Activated B cell treated with CpG ODN at 0.5 μM for 24 hours (primary cell): ENCODE data around the gene C3orf52. TPM values are rescaled to one million over a fixed set of nuclear protein-coding genes. Genes with fewer than 3 reads are reported as not detected.
A peak's percentile ranks its signal among the peaks of the same experiment; 100 is the strongest.

Experiments
- ATAC-seq: fragments of 200-7000 bp; cut with Tn5 transposase; one replicate; pipeline ENCODE4 v1.10.0; 2021; ENCODE audit warnings: low read depth, mild to moderate bottlenecking, moderate library complexity
- CTCF ChIA-PET: fragments of 350-600 bp; sonication (Branson Sonifier 250); formaldehyde crosslinking; loops from one replicate; lab custom pipeline; 2021; ENCODE audit warnings: antibody characterized with exemption; lab: Charles Lee
- POLR2A ChIA-PET: fragments of 350-600 bp; sonication (Branson Sonifier 250); formaldehyde crosslinking; loops from one replicate; lab custom pipeline; 2021; ENCODE audit warnings: antibody characterized with exemption; lab: Charles Lee
- DNase-seq: peaks from one replicate; pipeline ENCODE4 v3.0.0; 2022
- H3K27ac Mint-ChIP-seq: one replicate; pipeline ENCODE4 v1.8.0; 2020; ENCODE audit warnings: mixed read lengths
- H3K27me3 Mint-ChIP-seq: one replicate; pipeline ENCODE4 v1.8.0; 2021; ENCODE audit warnings: mixed read lengths
- H3K36me3 Mint-ChIP-seq: one replicate; pipeline ENCODE4 v1.8.0; 2021; ENCODE audit warnings: low read depth, mixed read lengths
- H3K4me1 Mint-ChIP-seq: one replicate; pipeline ENCODE4 v1.8.0; 2021; ENCODE audit warnings: mixed read lengths
- H3K4me3 Mint-ChIP-seq: one replicate; pipeline ENCODE4 v1.8.0; 2020; ENCODE audit warnings: mild to moderate bottlenecking, mixed read lengths
- H3K9me3 Mint-ChIP-seq: one replicate; pipeline ENCODE4 v1.8.0; 2020; ENCODE audit warnings: mixed read lengths
- intact Hi-C: fragments of 100-400 bp; cut with micrococcal nuclease; formaldehyde crosslinking; loops from one replicate; pipeline ENCODE4 v1.15.1; 2024
- total RNA-seq: library from RNA; stranded (reverse); gene quantifications from 2 replicates; pipeline ENCODE4 v1.2.3, GENCODE V29; 2022
- TF ChIP-seq, protein P1 (sequence below): fragments of 200-600 bp; IDR thresholded peaks from one replicate; pipeline ENCODE4 v1.8.0; 2022; ENCODE audit warnings: antibody characterized with exemption, mild to moderate bottlenecking

C3orf52 gene
- total RNA-seq, 1 donor from 2014 or later = 1.4 TPM

GRCh38 chr3:112133626-112134334, 47.6 kb downstream of the C3orf52 start:
- no peaks in the 10 kb centered on the region for H3K27me3 Mint-ChIP-seq

DNA sequence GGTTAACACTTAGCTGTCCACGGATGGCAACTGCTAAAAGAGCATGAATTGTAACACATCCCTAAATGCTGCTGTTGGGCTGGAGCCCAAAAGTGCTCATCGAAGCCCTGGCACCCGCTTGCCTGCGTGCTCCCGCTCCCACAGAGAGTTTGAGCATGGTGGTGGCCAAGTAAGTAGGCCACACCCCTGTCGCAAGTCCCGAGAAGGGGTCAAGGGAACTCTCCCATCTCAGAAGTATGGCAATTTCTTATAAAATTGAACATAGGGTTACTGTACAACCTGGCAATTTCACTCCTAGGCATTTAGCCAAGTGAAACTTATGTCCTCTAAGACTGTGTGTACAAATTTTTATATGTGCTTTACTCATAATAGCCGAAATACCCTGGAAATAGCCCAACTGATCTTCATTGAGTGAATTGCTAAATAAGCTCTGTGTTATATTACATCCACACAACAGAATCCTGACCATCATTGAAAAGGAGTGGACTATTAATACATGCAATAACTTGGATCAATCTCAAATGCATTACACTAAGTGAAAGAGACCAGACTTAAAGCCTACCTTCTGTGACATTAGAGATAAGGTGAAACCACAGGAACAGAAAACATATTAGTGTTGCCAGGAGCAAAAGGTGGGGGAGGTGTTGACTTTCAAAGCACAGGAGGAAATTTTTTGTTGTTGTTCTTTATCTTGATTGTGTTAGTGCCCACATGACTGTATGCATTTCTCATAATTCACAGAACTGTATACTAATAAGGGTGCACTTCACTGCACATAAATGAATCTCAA, 48.3 kb downstream of the C3orf52 start:
- Mint-ChIP-seq H3K36me3 (peaks cover 2% of the 10 kb centered on the region), H3K4me3 (peak overlapping the region; percentile 32), H3K4me1 (peaks cover 83% of the 10 kb centered on the region), H3K9me3 (no peaks in the 10 kb centered on the region), H3K27ac (peak overlapping the region; percentile 96), H3K27me3 (no peaks in the 10 kb centered on the region)
- no peak for ATAC-seq
- ChIA-PET CTCF (interaction anchor here (1.7 kb wide), 1 partner anchor 23 kb away, joined by 9 read pairs; no protein-coding TSS in a partner anchor), POLR2A (interaction anchor here (1.6 to 2.6 kb wide), 4 partner anchors 11 to 199 kb away, joined by 7 to 22 read pairs (median 11); no protein-coding TSS in a partner anchor)
- no peak for DNase-seq
- intact Hi-C loops = loop anchor here (5.0 kb wide), 2 partner anchors 543 to 843 kb away; partner anchors contain the start of gene CD200R1
- TF ChIP-seq, protein P1, sequence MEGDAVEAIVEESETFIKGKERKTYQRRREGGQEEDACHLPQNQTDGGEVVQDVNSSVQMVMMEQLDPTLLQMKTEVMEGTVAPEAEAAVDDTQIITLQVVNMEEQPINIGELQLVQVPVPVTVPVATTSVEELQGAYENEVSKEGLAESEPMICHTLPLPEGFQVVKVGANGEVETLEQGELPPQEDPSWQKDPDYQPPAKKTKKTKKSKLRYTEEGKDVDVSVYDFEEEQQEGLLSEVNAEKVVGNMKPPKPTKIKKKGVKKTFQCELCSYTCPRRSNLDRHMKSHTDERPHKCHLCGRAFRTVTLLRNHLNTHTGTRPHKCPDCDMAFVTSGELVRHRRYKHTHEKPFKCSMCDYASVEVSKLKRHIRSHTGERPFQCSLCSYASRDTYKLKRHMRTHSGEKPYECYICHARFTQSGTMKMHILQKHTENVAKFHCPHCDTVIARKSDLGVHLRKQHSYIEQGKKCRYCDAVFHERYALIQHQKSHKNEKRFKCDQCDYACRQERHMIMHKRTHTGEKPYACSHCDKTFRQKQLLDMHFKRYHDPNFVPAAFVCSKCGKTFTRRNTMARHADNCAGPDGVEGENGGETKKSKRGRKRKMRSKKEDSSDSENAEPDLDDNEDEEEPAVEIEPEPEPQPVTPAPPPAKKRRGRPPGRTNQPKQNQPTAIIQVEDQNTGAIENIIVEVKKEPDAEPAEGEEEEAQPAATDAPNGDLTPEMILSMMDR = no peak

More at GRCh38 chr3:112133626-112134334, 47.6 kb downstream of the C3orf52 start:
- ChIA-PET CTCF (interaction anchor here (0.8 to 1.7 kb wide), 3 partner anchors 19 to 230 kb away, joined by 3 to 9 read pairs (median 5); no protein-coding TSS in a partner anchor), POLR2A (interaction anchor here (0.7 to 2.6 kb wide), 8 partner anchors 16 to 365 kb away, joined by 3 to 22 read pairs (median 5); no protein-coding TSS in a partner anchor)
- H3K4me1 Mint-ChIP-seq = peaks cover 90% of the 10 kb centered on the region
- intact Hi-C loops = loop anchor here (1.0 kb wide), 1 partner anchor 21 kb away; no protein-coding TSS in a partner anchor
- peak overlapping the region; percentile 96 for H3K27ac Mint-ChIP-seq
- peak overlapping the region; percentile 91 for H3K4me3 Mint-ChIP-seq
- ATAC-seq (no peak), DNase-seq (no peak)
- H3K9me3 Mint-ChIP-seq = no peaks in the 10 kb centered on the region
- peaks cover 4% of the 10 kb centered on the region for H3K36me3 Mint-ChIP-seq
- TF ChIP-seq, protein P1 = no peak

GRCh38 chr3:112136046-112136445, 49.9 kb downstream of the C3orf52 start:
- CTCF ChIA-PET = interaction anchor here (0.7 to 6.0 kb wide), 10 partner anchors 8 to 403 kb away, joined by 3 to 64 read pairs (median 5); partner anchors contain the start of gene SLC9C1
- H3K36me3 Mint-ChIP-seq = peaks cover 2% of the 10 kb centered on the region
- TF ChIP-seq, protein P1 = no peak
- POLR2A ChIA-PET = interaction anchor here (1.5 to 2.5 kb wide), 5 partner anchors 13 to 197 kb away, joined by 3 to 25 read pairs (median 6); partner anchors contain the start of gene CD200
- no peak for ATAC-seq
- H3K4me3 Mint-ChIP-seq = peak overlapping the region; percentile 29
- H3K4me1 Mint-ChIP-seq = peaks cover 69% of the 10 kb centered on the region
- peak overlapping the region; percentile 72 for H3K27ac Mint-ChIP-seq
- no peaks in the 10 kb centered on the region for H3K9me3 Mint-ChIP-seq
- intact Hi-C loops = loop anchor here (5.0 kb wide), 2 partner anchors 541 to 841 kb away; partner anchors contain the start of gene CD200R1
- no peak for DNase-seq
- no peaks in the 10 kb centered on the region for H3K27me3 Mint-ChIP-seq

DNA sequence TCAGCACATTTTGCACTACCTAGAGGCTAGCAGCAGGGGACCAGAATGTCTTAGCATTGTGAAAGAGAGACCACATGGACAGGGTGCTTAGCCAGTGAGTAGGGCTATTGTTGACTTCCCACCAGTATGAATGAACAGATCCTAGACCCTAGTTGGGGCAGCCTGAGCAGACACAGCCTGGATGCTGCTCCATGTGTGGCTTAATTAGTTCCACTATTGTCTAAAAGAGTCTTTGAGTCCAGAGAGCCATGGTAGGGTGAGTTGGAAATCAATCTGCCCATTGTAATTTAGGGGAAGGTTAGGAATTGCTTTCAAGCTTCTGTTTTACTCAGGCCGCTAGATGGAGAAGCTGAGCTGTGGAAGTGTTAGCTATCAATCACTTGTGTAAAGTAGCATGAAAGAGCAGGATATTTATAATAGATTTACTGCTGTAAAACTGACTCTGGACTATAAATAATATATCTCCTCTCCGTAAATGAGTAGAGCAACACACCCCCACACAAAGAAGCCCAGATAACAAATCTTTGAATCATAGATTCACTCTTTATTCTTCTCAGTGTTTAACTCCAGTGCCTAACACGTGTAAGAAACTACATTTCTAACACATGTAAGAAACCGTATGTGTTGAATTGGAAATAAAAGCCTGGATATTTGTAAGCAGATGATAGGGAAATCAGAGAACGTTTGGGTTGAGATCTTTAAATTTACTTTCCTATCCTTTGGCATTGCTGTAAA, 50.9 kb downstream of the C3orf52 start:
- CTCF ChIA-PET = interaction anchor here (0.6 to 6.0 kb wide), 21 partner anchors 9 to 423 kb away, joined by 3 to 64 read pairs (median 4); partner anchors contain the start of gene SLC9C1

More for the DNA sequence above, 50.9 kb downstream of the C3orf52 start:
- DNase-seq (no peak), ATAC-seq (no peak)
- TF ChIP-seq, protein P1 = no peak
- Mint-ChIP-seq H3K36me3 (peaks cover 2% of the 10 kb centered on the region), H3K27me3 (no peaks in the 10 kb centered on the region), H3K9me3 (no peaks in the 10 kb centered on the region), H3K4me3 (peak overlapping the region; percentile 42), H3K27ac (peak overlapping the region; percentile 80), H3K4me1 (peaks cover 63% of the 10 kb centered on the region)
- POLR2A ChIA-PET = interaction anchor here (0.8 to 2.5 kb wide), 7 partner anchors 8 to 220 kb away, joined by 3 to 25 read pairs (median 4); partner anchors contain the start of genes CD200 and SLC9C1
- intact Hi-C loops = loop anchor here (1.0 to 5.0 kb wide), 9 partner anchors 25 to 840 kb away; partner anchors contain the start of gene CD200R1
